GM12865 (cell line): ENCODE measurements around the gene SCN11A.

Source experiments
- DNase-seq: peaks from one replicate; pipeline ENCODE4 v3.0.0; 2010; ENCODE audit warnings: low read depth
- H3K4me3 ChIP-seq: 2 replicates; pipeline ENCODE4 v1.5.1; 2011; ENCODE audit warnings: mild to moderate bottlenecking, low read depth, low read length, control low read depth
- CTCF ChIP-seq: IDR thresholded peaks from 2 replicates; pipeline ENCODE4 v1.5.1; 2011; ENCODE audit warnings: low read length, control low read depth, low read depth, inconsistent platforms; ENCODE audit not compliant: insufficient read depth; ENCODE audit errors: missing control alignments

SCN11A gene

GRCh38 chr3:39097716-39098472 is 46.1 kb upstream of the SCN11A start:
- no peak overlapping the region for H3K4me3 ChIP-seq
- DNase-seq, result no peak
- no peak for TF ChIP-seq CTCF

GRCh38 chr3:39096775-39097174 is 45.0 kb upstream of the SCN11A start:
- no peak for DNase-seq
- no peak overlapping the region for H3K4me3 ChIP-seq
- TF ChIP-seq CTCF, result no peak

GRCh38 chr3:39095778-39096177 is 44.0 kb upstream of the SCN11A start:
- no peak overlapping the region for H3K4me3 ChIP-seq

GRCh38 chr3:39094851-39095677 is 43.3 kb upstream of the SCN11A start:
- DNase-seq, result no peak
- no peak for TF ChIP-seq CTCF
- no peak overlapping the region for H3K4me3 ChIP-seq

More at GRCh38 chr3:39095778-39096177, 44.0 kb upstream of the SCN11A start:
- TF ChIP-seq CTCF, result no peak
- DNase-seq, result no peak

- no peak overlapping the region for H3K4me3 ChIP-seq
- TF ChIP-seq CTCF, result no peak
- no peak for DNase-seq
Observed at GRCh38 chr3:39090922-39091321, 39.2 kb upstream of the SCN11A start.

- no peak overlapping the region for H3K4me3 ChIP-seq
- TF ChIP-seq CTCF, result no peak
- no peak for DNase-seq
Observed at GRCh38 chr3:39088889-39089288, 37.1 kb upstream of the SCN11A start.

- DNase-seq, result no peak
- TF ChIP-seq CTCF, result no peak
- no peak overlapping the region for H3K4me3 ChIP-seq
Observed at GRCh38 chr3:39088456-39088855, 36.7 kb upstream of the SCN11A start.
